Measurements from ENCODE around the gene ETS1.

ETS1 gene

GRCh38 chr11:128518493-128519207 is 68.7 kb downstream of the ETS1 start:
- in situ Hi-C loops (cut with HindIII; ENCODE audit: low sequenced_read_pairs), result no loop called here

DNA sequence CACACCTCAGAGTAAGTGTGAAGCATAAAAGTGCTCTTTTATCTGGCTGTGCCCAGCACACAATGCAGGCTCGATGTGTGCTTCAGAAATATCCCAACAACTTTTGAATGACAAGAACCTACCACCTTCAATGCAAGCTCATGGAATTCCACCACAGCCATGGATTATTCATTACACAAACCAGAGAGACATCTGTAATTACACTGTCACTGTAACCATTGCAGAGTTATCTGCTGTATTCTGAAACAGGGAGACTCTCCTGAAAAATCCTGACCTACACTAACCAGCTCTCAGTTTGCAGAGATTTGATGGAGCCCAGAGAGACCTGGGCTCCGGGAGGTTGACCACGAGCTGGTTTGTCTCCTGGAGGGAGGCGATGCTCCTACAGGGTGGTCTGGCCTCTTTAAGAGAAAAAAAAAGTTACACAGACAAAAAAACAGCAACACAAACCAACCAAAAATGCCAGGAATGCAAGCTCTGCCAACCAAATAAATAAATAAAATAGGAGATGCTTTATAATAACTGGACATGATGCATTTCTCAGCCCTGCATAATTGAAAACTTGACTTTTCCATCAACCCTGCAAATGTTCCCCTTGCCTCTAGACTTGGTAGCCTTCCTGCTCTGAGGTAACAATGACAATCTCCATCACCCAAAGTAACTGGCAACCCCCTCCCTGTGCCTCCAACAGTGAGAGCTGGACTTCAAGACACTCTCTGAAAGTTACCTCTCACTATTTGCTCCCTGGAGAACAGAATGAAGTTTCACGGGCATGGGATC is 69.7 kb downstream of the ETS1 start:
- peak; percentile 70 for DNase-seq (ENCODE audit: low read depth, low spot score)
- in situ Hi-C loops (cut with HindIII; ENCODE audit: low sequenced_read_pairs), result no loop called here
- H3K4me3 ChIP-seq (ENCODE audit: low read depth, low read length), result peak overlapping the region; percentile 79
- no peak for TF ChIP-seq CTCF (IDR thresholded peaks at IDR 0.05; ENCODE audit: low read depth, low read length)

More at GRCh38 chr11:128518493-128519207, 68.7 kb downstream of the ETS1 start:
- TF ChIP-seq CTCF (IDR thresholded peaks at IDR 0.05; ENCODE audit: low read depth, low read length), result no peak
- peak; percentile 63 for DNase-seq (ENCODE audit: low read depth, low spot score)
- H3K4me3 ChIP-seq (ENCODE audit: low read depth, low read length), result peak overlapping the region; percentile 79

GRCh38 chr11:128516886-128517285 is 70.5 kb downstream of the ETS1 start:
- no peak for TF ChIP-seq CTCF (IDR thresholded peaks at IDR 0.05; ENCODE audit: low read depth, low read length)
- peak; percentile 0 for DNase-seq (ENCODE audit: low read depth, low spot score)
- in situ Hi-C loops (cut with HindIII; ENCODE audit: low sequenced_read_pairs), result no loop called here
- H3K4me3 ChIP-seq (ENCODE audit: low read depth, low read length), result no peak overlapping the region

DNA sequence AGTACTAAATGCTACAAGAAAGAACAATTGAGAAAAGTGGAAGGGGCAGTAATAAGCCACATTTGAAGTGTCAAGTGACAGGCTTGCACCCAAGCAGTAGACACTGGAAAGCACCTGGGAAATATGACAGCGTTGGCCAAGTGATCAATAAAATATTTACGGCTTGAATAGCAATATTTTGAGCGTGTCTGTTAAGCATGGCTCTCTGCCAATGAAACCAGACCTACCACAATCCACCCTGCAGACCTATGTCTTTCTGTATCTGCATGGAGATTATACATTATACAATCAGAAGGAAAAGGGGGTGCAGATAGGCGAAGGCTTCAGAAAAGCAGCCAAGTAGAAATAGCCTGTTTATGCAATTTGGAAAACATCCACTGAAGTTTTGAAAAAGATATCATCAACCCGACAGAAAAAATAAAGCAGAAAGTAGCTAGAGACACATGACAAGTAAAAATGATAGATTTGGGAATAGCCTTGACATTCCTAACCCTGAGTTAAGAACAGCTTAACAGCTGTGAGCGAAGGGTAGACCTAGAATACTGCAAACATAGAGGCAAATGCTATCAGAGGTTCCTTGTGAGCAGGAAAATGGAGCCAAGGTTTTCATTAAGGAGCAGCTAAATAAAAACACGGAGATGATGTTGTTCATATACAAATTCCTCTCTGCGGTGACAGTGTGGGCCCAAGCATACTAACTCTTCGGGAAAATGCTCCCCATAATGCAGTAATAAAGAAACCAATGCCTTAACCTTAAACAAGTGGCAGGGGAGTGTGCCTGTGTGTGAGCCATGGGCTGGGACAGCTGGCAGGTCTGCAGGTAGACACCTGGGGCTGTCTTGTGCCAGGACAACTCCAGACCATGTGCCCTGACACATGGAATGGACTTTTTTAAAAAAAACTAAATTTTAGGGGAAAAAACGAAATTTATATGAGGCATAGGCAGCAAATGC is 71.3 kb downstream of the ETS1 start:
- H3K4me3 ChIP-seq (ENCODE audit: low read depth, low read length), result no peak overlapping the region
- in situ Hi-C loops (cut with HindIII; ENCODE audit: low sequenced_read_pairs), result no loop called here
- no peak for TF ChIP-seq CTCF (IDR thresholded peaks at IDR 0.05; ENCODE audit: low read depth, low read length)
- no peak for DNase-seq (ENCODE audit: low read depth, low spot score)

DNA sequence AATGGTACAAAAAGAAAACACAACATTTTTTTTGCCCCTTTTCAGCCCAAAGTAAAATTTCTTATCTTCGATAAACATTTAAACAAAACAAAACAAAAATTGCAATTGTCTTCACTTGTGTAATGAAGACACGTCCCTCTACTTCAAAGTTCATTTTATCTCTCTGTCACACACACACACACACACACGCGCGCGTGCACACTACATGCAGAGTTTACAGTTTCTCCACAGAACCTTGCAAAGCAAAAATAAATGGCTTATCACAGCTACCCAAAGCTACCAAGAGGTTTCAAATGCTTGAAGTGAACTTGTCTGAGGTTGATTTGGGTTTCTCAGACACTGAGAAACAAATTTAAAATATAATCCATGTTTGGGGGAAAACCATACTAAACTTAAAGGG is 72.3 kb downstream of the ETS1 start:
- no peak overlapping the region for H3K4me3 ChIP-seq (ENCODE audit: low read depth, low read length)
- no peak for TF ChIP-seq CTCF (IDR thresholded peaks at IDR 0.05; ENCODE audit: low read depth, low read length)
- in situ Hi-C loops (cut with HindIII; ENCODE audit: low sequenced_read_pairs), result no loop called here
- DNase-seq (ENCODE audit: low read depth, low spot score), result no peak

Data from astrocyte of the spinal cord (primary cell).